ENCODE data around the gene BLOC1S3.

BLOC1S3 gene

DNA sequence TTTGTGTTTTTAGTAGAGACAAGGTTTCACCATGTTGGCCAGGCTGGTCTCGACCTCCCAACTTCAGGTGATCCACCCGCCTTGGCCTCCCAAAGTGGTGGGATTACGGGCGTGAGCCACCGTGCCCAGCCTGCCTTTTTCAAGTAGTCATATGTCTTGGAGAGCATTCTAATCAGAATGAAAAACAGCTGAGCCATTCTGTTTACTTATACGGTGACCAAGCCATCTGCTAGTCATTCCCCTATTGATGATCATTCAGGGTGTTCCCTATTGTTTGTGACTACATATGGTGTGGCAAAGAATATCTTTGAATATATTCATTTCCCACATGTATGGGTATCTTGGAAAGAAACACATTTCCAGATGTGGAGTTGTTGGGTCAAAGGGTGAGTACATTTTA lies 17.2 kb downstream of the BLOC1S3 start:
- Histone ChIP-seq H3K4me1 (no peaks in the 10 kb centered on the region), H3K4me3 (no peak overlapping the region), H3K36me3 (replicated peaks) (no peaks in the 10 kb centered on the region), H3K27me3 (ENCODE audit: low read depth) (no peaks in the 10 kb centered on the region), H3K9me3 (no peaks in the 10 kb centered on the region)
- DNase-seq (ENCODE audit: low spot score in 2 of 2), result no peak
- in situ Hi-C loops (cut with MboI; ENCODE audit: low sequenced_read_pairs), result no loop called here

GRCh38 chr19:45200568-45200967 lies 22.0 kb downstream of the BLOC1S3 start:
- Histone ChIP-seq H3K27me3 (ENCODE audit: low read depth) (no peaks in the 10 kb centered on the region), H3K9me3 (no peaks in the 10 kb centered on the region), H3K4me3 (no peak overlapping the region), H3K4me1 (no peaks in the 10 kb centered on the region), H3K36me3 (replicated peaks) (no peaks in the 10 kb centered on the region)
- in situ Hi-C loops (cut with MboI; ENCODE audit: low sequenced_read_pairs), result no loop called here
- DNase-seq (ENCODE audit: low spot score in 2 of 2), result peak in 1 of 2 experiments; percentile 51

DNA sequence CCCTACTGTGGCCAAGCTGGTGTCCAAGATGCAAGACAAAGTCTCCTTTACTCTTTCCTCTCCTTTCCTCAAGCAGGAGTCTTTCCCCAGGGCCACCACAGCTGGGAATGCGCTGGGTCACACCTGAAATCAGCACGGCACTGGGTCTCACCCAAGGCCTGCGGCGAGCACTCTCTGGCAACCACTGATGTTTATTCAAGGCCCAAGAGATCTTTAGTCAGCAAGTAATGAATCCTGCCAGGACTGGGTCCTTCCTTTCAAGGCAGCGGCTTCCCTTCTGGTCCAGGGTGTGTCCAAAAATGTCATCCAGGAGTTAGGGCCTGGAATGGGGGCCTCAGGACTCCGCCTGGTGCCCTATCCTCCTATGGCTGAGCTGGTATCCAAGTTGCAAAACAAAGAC lies 24.1 kb downstream of the BLOC1S3 start:
- in situ Hi-C loops (cut with MboI; ENCODE audit: low sequenced_read_pairs), result no loop called here
- no peaks in the 10 kb centered on the region for H3K4me1 ChIP-seq
- DNase-seq (ENCODE audit: low spot score in 2 of 2), result no peak
- no peaks in the 10 kb centered on the region for H3K36me3 ChIP-seq (replicated peaks)
- H3K9me3 ChIP-seq, result no peaks in the 10 kb centered on the region
- no peaks in the 10 kb centered on the region for H3K27me3 ChIP-seq (ENCODE audit: low read depth)
- no peak overlapping the region for H3K4me3 ChIP-seq

DNA sequence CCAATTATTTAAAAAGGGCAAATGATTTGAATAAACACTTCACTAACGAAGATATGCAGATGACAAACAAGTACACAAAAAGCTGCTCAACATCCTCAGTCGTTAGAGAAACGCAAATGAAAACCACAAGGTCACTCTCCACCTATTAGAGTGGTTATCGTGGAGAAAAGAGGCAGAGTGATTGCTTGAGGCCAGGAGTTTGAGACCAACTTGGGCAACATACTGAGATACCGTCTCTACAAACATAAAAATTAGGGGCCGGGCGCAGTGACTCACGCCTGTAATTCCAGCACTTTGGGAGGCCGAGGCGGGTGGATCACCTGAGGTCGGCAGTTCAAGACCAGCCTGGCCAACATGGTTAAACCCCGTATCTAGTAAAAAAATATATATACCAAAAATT lies 27.2 kb downstream of the BLOC1S3 start:
- Histone ChIP-seq H3K36me3 (replicated peaks) (no peaks in the 10 kb centered on the region), H3K27me3 (ENCODE audit: low read depth) (no peaks in the 10 kb centered on the region), H3K4me1 (no peaks in the 10 kb centered on the region; the same call in 1 of the 2 replicates), H3K9me3 (no peaks in the 10 kb centered on the region), H3K4me3 (no peak overlapping the region)
- in situ Hi-C loops (cut with MboI; ENCODE audit: low sequenced_read_pairs), result no loop called here
- DNase-seq (ENCODE audit: low spot score in 2 of 2), result no peak

GRCh38 chr19:45206328-45206727 lies 27.7 kb downstream of the BLOC1S3 start:
- no peak for DNase-seq (ENCODE audit: low spot score in 2 of 2)
- H3K4me1 ChIP-seq, result no peaks in the 10 kb centered on the region; the same call in 1 of the 2 replicates
- H3K9me3 ChIP-seq, result no peaks in the 10 kb centered on the region
- H3K4me3 ChIP-seq, result no peak overlapping the region
- in situ Hi-C loops (cut with MboI; ENCODE audit: low sequenced_read_pairs), result no loop called here
- no peaks in the 10 kb centered on the region for H3K27me3 ChIP-seq (ENCODE audit: low read depth)
- no peaks in the 10 kb centered on the region for H3K36me3 ChIP-seq (replicated peaks)

GRCh38 chr19:45211751-45212381 lies 33.3 kb downstream of the BLOC1S3 start:
- no peaks in the 10 kb centered on the region for H3K27me3 ChIP-seq (ENCODE audit: low read depth)
- in situ Hi-C loops (cut with MboI; ENCODE audit: low sequenced_read_pairs), result no loop called here

DNA sequence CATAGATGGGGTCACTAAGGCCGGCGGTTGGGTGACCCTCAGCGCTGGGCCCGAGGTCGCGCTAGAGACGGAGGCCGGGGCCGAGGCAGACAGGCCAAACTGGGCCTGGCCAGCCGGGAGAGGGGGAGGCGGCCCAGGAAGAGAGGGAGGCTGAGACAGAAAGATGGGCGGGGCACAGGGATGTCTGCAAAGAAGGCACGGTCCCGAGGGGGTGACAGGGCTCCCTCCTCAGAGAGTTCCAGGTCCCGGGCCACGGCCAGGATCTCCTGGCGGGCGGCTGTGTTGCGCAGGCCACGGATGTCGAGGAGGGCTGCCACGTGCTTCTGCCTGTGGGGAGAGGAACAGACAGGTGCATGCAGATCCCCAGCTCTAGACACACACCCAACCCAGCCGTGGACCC lies 34.4 kb downstream of the BLOC1S3 start:
- Histone ChIP-seq H3K36me3 (replicated peaks) (no peaks in the 10 kb centered on the region), H3K4me1 (peaks cover 14% of the 10 kb centered on the region)
- in situ Hi-C loops (cut with MboI; ENCODE audit: low sequenced_read_pairs), result no loop called here

More at GRCh38 chr19:45211751-45212381, 33.3 kb downstream of the BLOC1S3 start:
- Histone ChIP-seq H3K36me3 (replicated peaks) (no peaks in the 10 kb centered on the region), H3K9me3 (no peaks in the 10 kb centered on the region), H3K4me3 (no peak overlapping the region), H3K4me1 (peaks cover 10% of the 10 kb centered on the region)
- DNase-seq (ENCODE audit: low spot score in 2 of 2), result no peak

DNA sequence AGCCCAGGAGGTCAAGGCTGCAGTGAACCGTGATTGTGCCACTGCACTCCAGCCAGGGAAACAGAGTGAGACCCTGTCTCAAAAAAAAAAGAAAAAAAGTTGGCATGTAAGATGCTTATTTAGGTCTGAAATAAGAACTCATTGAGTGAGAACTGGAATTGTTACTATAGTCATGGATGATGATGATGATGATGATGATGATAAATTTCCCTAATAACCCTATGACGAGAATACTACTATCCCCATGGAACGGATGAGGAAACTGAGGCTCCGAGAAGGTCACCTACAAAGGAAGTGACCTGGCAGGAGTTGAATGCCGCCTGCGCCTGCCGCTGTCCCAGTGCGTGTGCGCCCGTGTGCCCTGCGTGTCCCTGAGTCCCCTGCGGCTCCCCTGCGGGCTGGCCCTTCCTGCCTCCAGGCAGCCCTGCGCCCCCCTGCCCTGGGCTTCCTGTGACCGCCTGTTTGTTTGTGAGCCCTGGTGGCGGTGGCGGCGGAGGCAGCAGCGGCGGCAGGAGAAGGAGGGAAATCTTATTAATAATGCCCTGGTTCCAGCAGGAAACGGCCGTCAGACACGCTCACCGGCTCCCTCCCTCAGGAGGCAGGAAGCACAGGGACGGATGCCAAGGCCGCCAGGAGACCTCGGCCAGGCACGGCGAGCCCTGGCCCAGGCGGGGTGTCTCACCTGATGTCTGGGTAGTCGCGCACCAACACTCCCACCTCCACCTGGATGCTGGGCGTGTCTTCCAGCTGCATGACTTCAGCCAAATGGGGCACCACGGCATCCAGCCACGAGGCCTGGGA lies 37.0 kb downstream of the BLOC1S3 start:
- H3K27me3 ChIP-seq (ENCODE audit: low read depth), result no peaks in the 10 kb centered on the region
- in situ Hi-C loops (cut with MboI; ENCODE audit: low sequenced_read_pairs), result no loop called here
- no peaks in the 10 kb centered on the region for H3K9me3 ChIP-seq
- H3K36me3 ChIP-seq (replicated peaks), result no peaks in the 10 kb centered on the region
- H3K4me1 ChIP-seq, result peaks cover 14% of the 10 kb centered on the region
- DNase-seq (ENCODE audit: low spot score in 2 of 2), result no peak
- H3K4me3 ChIP-seq, result no peak overlapping the region

More for the DNA sequence above, 34.4 kb downstream of the BLOC1S3 start:
- no peak overlapping the region for H3K4me3 ChIP-seq
- no peaks in the 10 kb centered on the region for H3K9me3 ChIP-seq
- DNase-seq (ENCODE audit: low spot score in 2 of 2), result no peak
- no peaks in the 10 kb centered on the region for H3K27me3 ChIP-seq (ENCODE audit: low read depth)

- peak; percentile 29 to 36 for DNase-seq (ENCODE audit: low spot score in 2 of 2)
- no peaks in the 10 kb centered on the region for H3K9me3 ChIP-seq
- H3K27me3 ChIP-seq (ENCODE audit: low read depth), result no peaks in the 10 kb centered on the region
- H3K4me1 ChIP-seq, result peaks cover 14% of the 10 kb centered on the region
- no peak overlapping the region for H3K4me3 ChIP-seq
- in situ Hi-C loops (cut with MboI; ENCODE audit: low sequenced_read_pairs), result no loop called here
- no peaks in the 10 kb centered on the region for H3K36me3 ChIP-seq (replicated peaks)
Observed at GRCh38 chr19:45216667-45217066, 38.1 kb downstream of the BLOC1S3 start.

DNA sequence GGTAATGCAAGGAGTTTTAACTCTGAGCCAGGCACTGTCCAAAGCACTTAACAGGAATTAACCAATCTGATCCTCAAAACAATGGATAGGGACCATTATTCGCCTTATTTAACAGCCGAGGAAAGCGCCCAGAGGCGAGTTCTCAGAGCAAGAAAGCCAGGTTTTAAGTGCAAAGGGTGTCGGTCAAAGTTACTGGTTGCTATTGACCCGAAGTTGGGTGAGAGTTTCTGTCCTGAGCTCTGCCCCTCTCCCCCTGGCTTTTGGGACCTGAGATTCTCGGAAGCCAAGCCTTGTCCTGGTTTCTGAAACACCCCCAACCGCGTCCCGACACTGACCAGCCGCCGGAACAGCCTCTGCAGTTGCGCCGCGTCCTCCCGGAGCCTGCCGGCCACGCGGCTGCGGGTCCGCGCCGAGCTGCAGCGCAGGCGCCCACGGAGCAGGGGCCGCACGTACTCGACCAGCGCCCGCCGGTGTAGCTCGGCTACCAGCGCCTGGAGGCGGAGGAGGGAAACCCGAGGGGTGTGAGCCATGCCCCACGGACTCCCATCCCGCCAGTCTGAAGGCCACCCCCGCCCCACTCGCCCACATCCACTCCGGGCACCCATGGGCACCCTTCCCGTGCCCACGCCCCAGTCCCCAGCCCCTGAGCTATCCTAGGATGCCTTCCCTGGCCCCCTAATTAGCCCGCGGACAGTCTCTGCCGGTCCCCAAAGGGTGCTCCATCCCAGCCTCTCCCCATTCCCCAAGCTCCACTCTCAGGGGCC lies 38.8 kb downstream of the BLOC1S3 start:
- H3K9me3 ChIP-seq, result no peaks in the 10 kb centered on the region
- peaks cover 14% of the 10 kb centered on the region for H3K4me1 ChIP-seq
- in situ Hi-C loops (cut with MboI; ENCODE audit: low sequenced_read_pairs), result no loop called here
- no peak overlapping the region for H3K4me3 ChIP-seq
- H3K27me3 ChIP-seq (ENCODE audit: low read depth), result no peaks in the 10 kb centered on the region
- DNase-seq (ENCODE audit: low spot score in 2 of 2), result peak in 1 of 2 experiments; percentile 6
- H3K36me3 ChIP-seq (replicated peaks), result no peaks in the 10 kb centered on the region

DNA sequence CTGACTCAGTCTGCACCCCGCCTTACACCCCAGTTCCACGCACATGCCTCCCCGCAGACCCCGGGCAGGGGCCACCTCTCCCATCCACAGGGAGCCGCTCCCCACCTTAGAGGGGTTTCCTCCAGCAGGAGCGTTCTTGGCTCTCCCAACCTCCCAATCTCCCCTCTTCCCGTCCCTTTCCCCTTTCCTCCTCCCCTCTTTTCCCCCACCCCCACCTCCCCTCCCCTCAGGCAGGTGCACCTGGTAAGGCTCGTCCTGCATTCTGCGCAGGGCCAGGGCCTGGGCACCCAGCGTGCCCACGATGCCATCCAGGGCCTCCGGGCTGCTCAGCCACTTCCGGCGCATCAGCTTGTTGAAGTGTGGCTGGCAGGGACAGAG lies 39.4 kb downstream of the BLOC1S3 start:
- Histone ChIP-seq H3K4me1 (peaks cover 14% of the 10 kb centered on the region), H3K4me3 (no peak overlapping the region), H3K36me3 (replicated peaks) (no peaks in the 10 kb centered on the region), H3K27me3 (ENCODE audit: low read depth) (no peaks in the 10 kb centered on the region), H3K9me3 (no peaks in the 10 kb centered on the region)
- in situ Hi-C loops (cut with MboI; ENCODE audit: low sequenced_read_pairs), result no loop called here
- no peak for DNase-seq (ENCODE audit: low spot score in 2 of 2)

GRCh38 chr19:45218426-45218825 lies 39.8 kb downstream of the BLOC1S3 start:
- Histone ChIP-seq H3K36me3 (replicated peaks) (no peaks in the 10 kb centered on the region), H3K4me3 (no peak overlapping the region), H3K4me1 (peaks cover 14% of the 10 kb centered on the region), H3K27me3 (ENCODE audit: low read depth) (no peaks in the 10 kb centered on the region), H3K9me3 (no peaks in the 10 kb centered on the region)
- in situ Hi-C loops (cut with MboI; ENCODE audit: low sequenced_read_pairs), result no loop called here
- no peak for DNase-seq (ENCODE audit: low spot score in 2 of 2)

GRCh38 chr19:45218911-45219743 lies 40.5 kb downstream of the BLOC1S3 start:
- in situ Hi-C loops (cut with MboI; ENCODE audit: low sequenced_read_pairs), result no loop called here
- no peaks in the 10 kb centered on the region for H3K36me3 ChIP-seq (replicated peaks)
- no peaks in the 10 kb centered on the region for H3K9me3 ChIP-seq
- no peak overlapping the region for H3K4me3 ChIP-seq
- H3K4me1 ChIP-seq, result peaks cover 14% of the 10 kb centered on the region
- H3K27me3 ChIP-seq (ENCODE audit: low read depth), result no peaks in the 10 kb centered on the region
- DNase-seq (ENCODE audit: low spot score in 2 of 2), result no peak

Measured in HAP-1 (cell line).